PC-9 (cell line): Measurements from ENCODE around the gene CHIC2. TPM values are rescaled to one million over a fixed set of nuclear protein-coding genes. Genes with fewer than 3 reads are reported as not detected.
A peak's percentile ranks its signal among the peaks of the same experiment; 100 is the strongest.

Experiments
- BruUV-seq: library from RNA; stranded (reverse); fragments of 400-500 nt; replicated peaks from 2 replicates; lab custom pipeline; 2021; lab: Mats Ljungman, UMichigan
- CTCF ChIA-PET: fragments of 300-600 bp; sonication (Branson Sonifier 250); formaldehyde crosslinking; loops from one replicate; lab custom pipeline; 2022; ENCODE audit warnings: antibody characterized with exemption; lab: Charles Lee
- POLR2A ChIA-PET: fragments of 300-600 bp; sonication (Branson Sonifier 250); formaldehyde crosslinking; loops from one replicate; lab custom pipeline; 2022; ENCODE audit warnings: antibody characterized with exemption; ENCODE audit not compliant: unreplicated experiment; lab: Charles Lee
- DNase-seq, 2 experiments: peaks; one replicate each; pipeline versions ENCODE4 v3.0.0 to v3.0.0-alpha.2; 2015 to 2022; ENCODE audit warnings: mixed read lengths in 1 of 2
- H2AFZ ChIP-seq: fragments of 200-600 bp; sonication (generic); 2 replicates; pipeline ENCODE4 v1.8.1; 2017; ENCODE audit warnings: antibody characterized with exemption
- H3F3A ChIP-seq: fragments of 200-600 bp; sonication (generic); 2 replicates; pipeline ENCODE4 v1.8.1; 2017; ENCODE audit warnings: antibody characterized with exemption, mild to moderate bottlenecking, low read depth; ENCODE audit not compliant: insufficient read depth
- H3K27ac ChIP-seq: fragments of 200-600 bp; sonication (generic); 2 replicates; pipeline ENCODE4 v1.6.1; 2016; ENCODE audit warnings: mixed run types
- H3K27me3 ChIP-seq: fragments of 200-600 bp; sonication (generic); 2 replicates; pipeline ENCODE4 v1.6.1; 2016; ENCODE audit warnings: low read depth, mixed run types; ENCODE audit not compliant: insufficient read depth
- H3K36me3 ChIP-seq: fragments of 200-600 bp; sonication (generic); 2 replicates; pipeline ENCODE4 v1.6.1; 2016; ENCODE audit warnings: low read depth, mixed run types
- H3K4me1 ChIP-seq: fragments of 200-600 bp; sonication (generic); replicated peaks from 2 replicates; pipeline ENCODE4 v1.6.1; 2016; ENCODE audit warnings: mixed run types; ENCODE audit not compliant: insufficient read depth
- H3K4me2 ChIP-seq: fragments of 200-600 bp; sonication (generic); 2 replicates; pipeline ENCODE4 v1.6.1; 2017; ENCODE audit warnings: mixed run types
- H3K4me3 ChIP-seq: fragments of 200-600 bp; sonication (generic); 2 replicates; pipeline ENCODE4 v1.6.1; 2016; ENCODE audit warnings: mixed run types
- H3K79me2 ChIP-seq: fragments of 200-600 bp; sonication (generic); 2 replicates; pipeline ENCODE4 v1.6.1; 2017; ENCODE audit warnings: low read depth, mixed run types
- H3K9me2 ChIP-seq: fragments of 200-600 bp; sonication (generic); 2 replicates; pipeline ENCODE4 v1.8.1; 2017; ENCODE audit warnings: mild to moderate bottlenecking; ENCODE audit not compliant: insufficient read depth
- H3K9me3 ChIP-seq: fragments of 200-600 bp; sonication (generic); 2 replicates; pipeline ENCODE4 v1.8.1; 2016; ENCODE audit warnings: low read depth; ENCODE audit not compliant: insufficient read depth
- H4K20me1 ChIP-seq: fragments of 200-600 bp; sonication (generic); 2 replicates; pipeline ENCODE4 v1.8.1; 2017; ENCODE audit not compliant: insufficient read depth
- EZH2 ChIP-seq: fragments of 200-600 bp; sonication (generic); IDR thresholded peaks from 2 replicates; pipeline ENCODE4 v1.8.0; 2017; ENCODE audit warnings: antibody characterized with exemption, low read depth
- intact Hi-C: fragments of 100-400 bp; cut with micrococcal nuclease; formaldehyde crosslinking; loops from one replicate; pipeline ENCODE4 v1.10.0; 2022; ENCODE audit not compliant: unreplicated experiment
- total RNA-seq: library from RNA; stranded (reverse); gene quantifications from 2 replicates; pipeline ENCODE4 v1.2.3, GENCODE V29; 2021
- TF ChIP-seq, protein P1 (sequence below): fragments of 200-600 bp; sonication (generic); conservative IDR thresholded peaks from 2 replicates; pipeline ENCODE4 v1.6.1; 2017; ENCODE audit warnings: mixed run types, antibody characterized with exemption, mild to moderate bottlenecking, moderate library complexity

CHIC2 gene
- total RNA-seq, 1 experiment from 2014 or later: 12.1 TPM

DNA sequence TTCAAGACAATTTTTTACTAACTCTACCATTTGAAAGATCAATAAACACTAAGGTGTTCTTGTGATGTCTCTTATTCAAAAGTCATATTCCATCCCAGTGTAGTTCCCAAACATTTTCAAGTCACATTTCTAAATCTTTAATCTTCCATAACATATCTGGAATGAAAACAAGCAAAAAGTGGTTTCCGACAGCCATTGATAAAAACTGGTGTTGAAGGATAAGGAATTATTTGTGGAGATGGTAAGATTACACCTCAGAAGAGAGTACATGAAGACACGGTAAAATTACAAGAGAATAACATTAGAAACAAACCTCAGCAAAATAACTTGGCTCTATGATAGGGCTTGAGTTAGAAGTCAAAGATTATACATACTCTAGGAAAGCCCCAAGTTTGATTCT is 4.3 kb downstream of the CHIC2 start:
- intact Hi-C loops: loop anchor here (5.0 to 10.0 kb wide), 2 partner anchors 92 to 155 kb away; no protein-coding TSS in a partner anchor
- Histone ChIP-seq H3K4me3 (no peak overlapping the region), H3K27ac (no peak overlapping the region)

DNA sequence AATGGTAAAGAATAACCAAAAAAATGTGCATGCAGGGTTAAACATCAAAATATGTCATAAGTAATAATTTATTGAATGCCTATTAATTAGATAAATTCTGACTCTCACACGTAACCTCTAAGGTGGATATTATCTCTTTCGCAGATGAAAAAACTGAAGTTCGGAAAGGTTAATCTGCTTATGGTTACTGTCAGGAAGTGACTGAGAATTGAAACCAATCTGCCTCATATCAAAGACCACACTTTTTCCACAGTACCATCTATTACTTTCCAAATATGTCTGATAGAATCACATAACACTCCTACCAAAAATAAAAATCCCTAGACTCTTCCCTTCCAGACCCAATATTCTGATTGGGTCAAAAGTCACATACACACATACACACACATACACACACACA is 6.2 kb downstream of the CHIC2 start:
- BruUV-seq: no TSS peak
- H3F3A ChIP-seq: no peaks in the 10 kb centered on the region
- ChIA-PET CTCF (no interaction called here), POLR2A (no interaction called here)
- intact Hi-C loops: no loop called here
- H4K20me1 ChIP-seq: peaks cover 11% of the 10 kb centered on the region; the same call in 1 of the 2 replicates
- peaks cover 14% of the 10 kb centered on the region; the same call in 1 of the 2 replicates for H3K4me1 ChIP-seq
- no peak overlapping the region for H3K27ac ChIP-seq
- H3K4me3 ChIP-seq: no peak overlapping the region
- no peaks in the 10 kb centered on the region for H3K9me2 ChIP-seq
- H3K79me2 ChIP-seq: peaks cover 88% of the 10 kb centered on the region
- H3K4me2 ChIP-seq: no peak overlapping the region
- TF ChIP-seq, protein P1, sequence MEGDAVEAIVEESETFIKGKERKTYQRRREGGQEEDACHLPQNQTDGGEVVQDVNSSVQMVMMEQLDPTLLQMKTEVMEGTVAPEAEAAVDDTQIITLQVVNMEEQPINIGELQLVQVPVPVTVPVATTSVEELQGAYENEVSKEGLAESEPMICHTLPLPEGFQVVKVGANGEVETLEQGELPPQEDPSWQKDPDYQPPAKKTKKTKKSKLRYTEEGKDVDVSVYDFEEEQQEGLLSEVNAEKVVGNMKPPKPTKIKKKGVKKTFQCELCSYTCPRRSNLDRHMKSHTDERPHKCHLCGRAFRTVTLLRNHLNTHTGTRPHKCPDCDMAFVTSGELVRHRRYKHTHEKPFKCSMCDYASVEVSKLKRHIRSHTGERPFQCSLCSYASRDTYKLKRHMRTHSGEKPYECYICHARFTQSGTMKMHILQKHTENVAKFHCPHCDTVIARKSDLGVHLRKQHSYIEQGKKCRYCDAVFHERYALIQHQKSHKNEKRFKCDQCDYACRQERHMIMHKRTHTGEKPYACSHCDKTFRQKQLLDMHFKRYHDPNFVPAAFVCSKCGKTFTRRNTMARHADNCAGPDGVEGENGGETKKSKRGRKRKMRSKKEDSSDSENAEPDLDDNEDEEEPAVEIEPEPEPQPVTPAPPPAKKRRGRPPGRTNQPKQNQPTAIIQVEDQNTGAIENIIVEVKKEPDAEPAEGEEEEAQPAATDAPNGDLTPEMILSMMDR: no peak
- TF ChIP-seq EZH2: no peak
- H3K36me3 ChIP-seq: 0 out of 2 replicates have a peak, but pooled peaks cover 4% of the 10 kb centered on the region
- H3K27me3 ChIP-seq: no peaks in the 10 kb centered on the region
- DNase-seq: no peak
- no peak overlapping the region for H2AFZ ChIP-seq
- no peaks in the 10 kb centered on the region for H3K9me3 ChIP-seq

More for the DNA sequence above, 4.3 kb downstream of the CHIC2 start:
- POLR2A ChIA-PET: no interaction called here
- no peak for TF ChIP-seq EZH2
- TF ChIP-seq, protein P1: no peak
- Histone ChIP-seq H3K9me2 (no peaks in the 10 kb centered on the region), H3K36me3 (0 out of 2 replicates have a peak, but pooled peaks cover 4% of the 10 kb centered on the region), H4K20me1 (peaks cover 11% of the 10 kb centered on the region; the same call in 1 of the 2 replicates), H3K27me3 (no peaks in the 10 kb centered on the region), H3F3A (no peaks in the 10 kb centered on the region), H3K4me1 (peaks cover 17% of the 10 kb centered on the region; the same call in 1 of the 2 replicates), H3K9me3 (no peaks in the 10 kb centered on the region), H2AFZ (no peak overlapping the region), H3K79me2 (peaks cover 85% of the 10 kb centered on the region), H3K4me2 (peak overlapping the region; percentile 26; the same call in 1 of the 2 replicates)
- BruUV-seq: no TSS peak
- DNase-seq: no peak
- CTCF ChIA-PET: no interaction called here

DNA sequence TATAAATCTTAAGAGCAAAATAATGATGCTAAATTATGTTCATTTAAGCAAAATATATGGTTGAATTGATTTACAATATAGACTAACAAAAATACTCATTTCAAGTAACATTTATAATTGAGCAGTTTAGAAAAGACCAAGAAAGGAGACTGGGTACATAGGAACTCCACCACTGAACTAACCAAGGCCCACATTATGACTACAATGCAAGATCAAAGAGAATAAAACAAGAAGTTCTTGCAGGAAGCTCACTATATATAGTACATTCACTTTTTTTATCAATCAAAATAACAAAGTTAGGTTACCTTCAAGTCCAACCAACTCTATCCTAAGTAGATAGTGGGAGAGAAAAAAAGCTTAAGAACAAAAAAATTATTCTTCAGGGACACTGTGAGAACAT is 8.0 kb downstream of the CHIC2 start:
- no peak overlapping the region for H2AFZ ChIP-seq
- no peaks in the 10 kb centered on the region for H3F3A ChIP-seq
- POLR2A ChIA-PET: no interaction called here
- CTCF ChIA-PET: interaction anchor here (0.6 kb wide), 1 partner anchor 12 kb away, joined by 3 read pairs; no protein-coding TSS in a partner anchor
- BruUV-seq: no TSS peak
- H3K9me3 ChIP-seq: no peaks in the 10 kb centered on the region
- no peak overlapping the region for H3K27ac ChIP-seq
- TF ChIP-seq EZH2: no peak
- TF ChIP-seq, protein P1: no peak
- H3K27me3 ChIP-seq: no peaks in the 10 kb centered on the region
- H3K9me2 ChIP-seq: no peaks in the 10 kb centered on the region
- H3K4me2 ChIP-seq: no peak overlapping the region
- H3K4me1 ChIP-seq: 0 out of 2 replicates have a peak, but pooled peaks cover 5% of the 10 kb centered on the region
- peaks cover 18% of the 10 kb centered on the region; the same call in 1 of the 2 replicates for H4K20me1 ChIP-seq
- peaks cover 87% of the 10 kb centered on the region for H3K79me2 ChIP-seq
- H3K4me3 ChIP-seq: no peak overlapping the region
- no peak for DNase-seq
- H3K36me3 ChIP-seq: no peaks in the 10 kb centered on the region
- intact Hi-C loops: no loop called here
